ENCODE data around the gene LCLAT1.

The LCLAT1 gene

DNA sequence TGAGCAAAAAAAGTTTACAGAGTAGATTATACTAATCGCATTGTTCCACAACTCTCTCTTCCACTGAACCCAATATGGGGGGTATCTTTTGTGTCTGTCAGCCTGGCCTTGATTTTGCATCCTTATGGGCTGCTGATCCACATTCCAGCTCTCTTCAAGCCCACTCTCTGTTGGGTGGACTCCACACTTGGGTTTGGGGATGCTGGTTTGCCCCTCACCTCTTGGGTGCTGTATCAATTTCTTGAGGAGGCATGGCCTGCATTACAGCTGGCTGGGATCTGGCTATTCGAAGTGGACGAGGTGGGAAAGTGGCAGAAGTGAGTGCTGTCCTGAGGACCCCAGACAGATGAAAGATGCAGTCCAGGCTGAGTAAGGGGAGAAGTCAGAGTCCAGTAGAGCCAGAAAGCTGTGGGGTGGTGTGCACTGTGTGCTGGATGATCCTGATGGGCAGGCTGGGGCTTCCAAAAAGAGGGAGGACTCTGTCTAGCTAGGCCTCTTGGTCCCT lies 218.8 kb downstream of the LCLAT1 start:
- Histone ChIP-seq H3K4me3 (ENCODE audit: insufficient read length, low read depth) (no peak overlapping the region), H3K9me3 (ENCODE audit: insufficient read depth, low read length) (peaks cover 30% of the 10 kb centered on the region), H3K4me1 (ENCODE audit: insufficient read depth, insufficient read length) (peaks cover 4% of the 10 kb centered on the region), H3K9ac (ENCODE audit: insufficient read length, low read depth) (no peak overlapping the region), H3K27me3 (ENCODE audit: insufficient read depth, insufficient read length) (no peaks in the 10 kb centered on the region), H3K36me3 (ENCODE audit: insufficient read depth, insufficient read length, low read length) (no peaks in the 10 kb centered on the region)
- no peak for DNase-seq (ENCODE audit: low read depth, low spot score)
- no peak for TF ChIP-seq SUZ12 (IDR thresholded peaks at IDR 0.05; ENCODE audit: extremely low read depth, insufficient read depth, insufficient read length)
- TF ChIP-seq YY1 (IDR thresholded peaks at IDR 0.05; ENCODE audit: insufficient read depth, insufficient read length), result no peak
- TF ChIP-seq ZNF274 (IDR thresholded peaks at IDR 0.05; ENCODE audit: low read depth, low read length), result no peak

DNA sequence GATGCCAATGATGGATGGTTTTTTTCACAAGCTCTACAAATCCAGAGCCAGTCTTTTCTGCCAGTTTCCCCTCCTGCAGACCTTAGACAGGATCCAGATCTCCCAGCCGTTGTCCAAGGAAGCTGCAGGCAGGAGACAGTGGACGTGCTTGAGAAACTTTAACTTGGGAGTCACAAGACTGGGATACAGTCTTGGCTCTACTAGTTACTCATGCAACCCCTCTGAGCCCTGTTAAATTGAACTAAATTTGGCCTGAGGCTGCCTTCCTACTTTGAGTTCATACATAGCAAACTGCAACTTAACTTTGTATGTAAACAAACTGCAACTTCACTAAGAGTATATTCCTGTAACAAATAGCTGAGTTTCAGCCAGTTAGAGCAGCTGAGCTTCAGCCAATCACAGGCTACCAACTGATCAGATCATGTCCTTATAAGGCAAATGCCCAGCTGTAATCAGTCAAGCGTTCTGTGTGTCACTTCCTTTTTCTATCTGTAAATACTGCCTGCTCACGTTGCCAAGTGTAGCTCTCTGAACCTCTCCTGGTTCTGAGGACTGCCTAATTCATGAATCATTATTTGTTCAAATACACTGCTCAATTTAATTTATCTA lies 219.3 kb downstream of the LCLAT1 start:
- DNase-seq (ENCODE audit: low read depth, low spot score), result no peak
- peaks cover 33% of the 10 kb centered on the region for H3K9me3 ChIP-seq (ENCODE audit: insufficient read depth, low read length)
- no peaks in the 10 kb centered on the region for H3K27me3 ChIP-seq (ENCODE audit: insufficient read depth, insufficient read length)
- no peak overlapping the region for H3K4me3 ChIP-seq (ENCODE audit: insufficient read length, low read depth)
- no peak for TF ChIP-seq YY1 (IDR thresholded peaks at IDR 0.05; ENCODE audit: insufficient read depth, insufficient read length)
- TF ChIP-seq SUZ12 (IDR thresholded peaks at IDR 0.05; ENCODE audit: extremely low read depth, insufficient read depth, insufficient read length), result no peak
- TF ChIP-seq ZNF274 (IDR thresholded peaks at IDR 0.05; ENCODE audit: low read depth, low read length), result no peak
- peaks cover 4% of the 10 kb centered on the region for H3K4me1 ChIP-seq (ENCODE audit: insufficient read depth, insufficient read length)
- H3K9ac ChIP-seq (ENCODE audit: insufficient read length, low read depth), result no peak overlapping the region
- H3K36me3 ChIP-seq (ENCODE audit: insufficient read depth, insufficient read length, low read length), result no peaks in the 10 kb centered on the region

DNA sequence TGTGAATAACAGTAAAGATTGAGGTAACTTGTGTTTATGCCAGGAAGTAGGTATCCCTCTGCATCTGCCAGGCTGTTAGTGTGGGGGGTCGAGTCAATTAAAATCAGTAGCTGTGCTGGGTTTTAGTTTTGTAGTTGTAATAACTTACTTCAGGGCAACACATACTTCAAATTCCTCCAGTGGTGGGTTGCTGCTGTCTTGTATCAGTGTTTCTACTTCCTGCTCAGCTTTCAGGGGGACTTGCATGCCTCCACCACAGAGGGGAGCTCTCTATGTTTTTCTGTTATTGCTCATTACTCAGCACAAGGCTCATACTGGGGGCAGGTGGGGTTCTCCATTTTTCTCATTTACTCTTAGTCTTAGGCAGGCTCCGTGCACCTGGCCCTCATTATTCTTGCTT lies 223.4 kb downstream of the LCLAT1 start:
- Histone ChIP-seq H3K9me3 (ENCODE audit: insufficient read depth, low read length) (peaks cover 23% of the 10 kb centered on the region), H3K9ac (ENCODE audit: insufficient read length, low read depth) (no peak overlapping the region), H3K27me3 (ENCODE audit: insufficient read depth, insufficient read length) (no peaks in the 10 kb centered on the region), H3K4me3 (ENCODE audit: insufficient read length, low read depth) (no peak overlapping the region), H3K36me3 (ENCODE audit: insufficient read depth, insufficient read length, low read length) (no peaks in the 10 kb centered on the region), H3K4me1 (ENCODE audit: insufficient read depth, insufficient read length) (no peaks in the 10 kb centered on the region)
- DNase-seq (ENCODE audit: low read depth, low spot score), result no peak
- no peak for TF ChIP-seq YY1 (IDR thresholded peaks at IDR 0.05; ENCODE audit: insufficient read depth, insufficient read length)
- TF ChIP-seq ZNF274 (IDR thresholded peaks at IDR 0.05; ENCODE audit: low read depth, low read length), result no peak
- no peak for TF ChIP-seq SUZ12 (IDR thresholded peaks at IDR 0.05; ENCODE audit: extremely low read depth, insufficient read depth, insufficient read length)

DNA sequence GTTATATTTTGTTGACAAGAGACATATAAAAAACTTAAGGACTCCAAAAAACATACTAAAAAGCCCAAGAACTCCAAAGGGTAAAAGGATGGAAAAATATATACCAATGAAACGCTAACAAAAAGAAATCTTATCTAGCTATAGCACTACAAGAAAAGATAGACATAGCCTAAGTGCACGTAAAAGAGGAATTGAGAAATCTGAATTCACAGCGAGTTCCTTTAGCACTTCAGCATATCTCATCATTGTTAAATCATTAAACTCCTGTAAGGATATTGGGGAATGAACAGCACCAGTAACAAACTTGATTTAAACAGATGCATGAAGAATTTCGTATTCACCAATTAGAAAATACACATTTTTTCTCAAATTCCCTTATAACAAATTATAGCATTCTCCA lies 226.1 kb downstream of the LCLAT1 start:
- Histone ChIP-seq H3K9ac (ENCODE audit: insufficient read length, low read depth) (no peak overlapping the region), H3K36me3 (ENCODE audit: insufficient read depth, insufficient read length, low read length) (no peaks in the 10 kb centered on the region), H3K9me3 (ENCODE audit: insufficient read depth, low read length) (peaks cover 17% of the 10 kb centered on the region), H3K4me1 (ENCODE audit: insufficient read depth, insufficient read length) (no peaks in the 10 kb centered on the region), H3K27me3 (ENCODE audit: insufficient read depth, insufficient read length) (no peaks in the 10 kb centered on the region), H3K4me3 (ENCODE audit: insufficient read length, low read depth) (no peak overlapping the region)
- TF ChIP-seq YY1 (IDR thresholded peaks at IDR 0.05; ENCODE audit: insufficient read depth, insufficient read length) (no peak), ZNF274 (IDR thresholded peaks at IDR 0.05; ENCODE audit: low read depth, low read length) (no peak), SUZ12 (IDR thresholded peaks at IDR 0.05; ENCODE audit: extremely low read depth, insufficient read depth, insufficient read length) (no peak)
- DNase-seq (ENCODE audit: low read depth, low spot score), result no peak

DNA sequence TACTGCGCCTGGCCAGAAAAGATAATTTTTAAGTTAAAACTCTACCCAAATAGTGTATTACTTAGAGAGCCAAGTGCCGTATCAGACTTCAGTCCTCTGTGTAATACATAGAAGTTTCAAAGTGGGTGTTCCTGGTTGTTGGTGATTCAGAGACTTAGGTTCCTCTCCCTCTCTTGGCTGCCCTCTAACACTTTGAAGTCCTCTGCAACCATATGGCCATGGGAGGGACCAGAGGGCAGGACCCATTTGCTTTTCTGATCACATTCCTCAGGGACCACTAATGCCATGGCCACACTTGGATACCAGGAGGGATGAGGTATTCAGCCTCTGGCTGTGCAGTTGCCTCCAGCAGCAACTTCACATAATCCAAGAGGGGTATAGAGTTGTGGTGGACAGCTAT lies 228.7 kb downstream of the LCLAT1 start:
- Histone ChIP-seq H3K9ac (ENCODE audit: insufficient read length, low read depth) (no peak overlapping the region), H3K4me1 (ENCODE audit: insufficient read depth, insufficient read length) (no peaks in the 10 kb centered on the region), H3K4me3 (ENCODE audit: insufficient read length, low read depth) (no peak overlapping the region), H3K36me3 (ENCODE audit: insufficient read depth, insufficient read length, low read length) (no peaks in the 10 kb centered on the region), H3K27me3 (ENCODE audit: insufficient read depth, insufficient read length) (no peaks in the 10 kb centered on the region), H3K9me3 (ENCODE audit: insufficient read depth, low read length) (peaks cover 3% of the 10 kb centered on the region; the same call in 1 of the 2 replicates)
- no peak for TF ChIP-seq YY1 (IDR thresholded peaks at IDR 0.05; ENCODE audit: insufficient read depth, insufficient read length)
- TF ChIP-seq ZNF274 (IDR thresholded peaks at IDR 0.05; ENCODE audit: low read depth, low read length), result no peak
- no peak for DNase-seq (ENCODE audit: low read depth, low spot score)

DNA sequence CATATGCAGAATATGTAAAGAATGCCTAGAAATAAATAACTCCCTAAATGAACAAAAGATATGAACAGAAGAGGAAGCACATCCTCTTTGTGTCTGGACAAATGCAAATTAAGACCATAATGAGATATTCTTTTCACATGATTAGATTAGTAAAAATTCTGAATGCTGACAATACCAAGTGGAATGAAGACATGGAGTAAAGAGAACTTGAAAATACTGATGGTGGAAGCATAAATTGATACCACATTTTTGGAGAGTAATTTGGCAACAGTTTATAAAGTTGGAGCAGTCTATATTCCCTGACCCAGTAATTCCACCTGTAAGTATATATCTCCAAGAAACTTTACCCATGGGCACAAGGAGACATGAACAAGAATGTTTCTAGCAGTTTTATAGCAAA lies 230.2 kb downstream of the LCLAT1 start:
- H3K9me3 ChIP-seq (ENCODE audit: insufficient read depth, low read length), result no peaks in the 10 kb centered on the region
- H3K4me3 ChIP-seq (ENCODE audit: insufficient read length, low read depth), result no peak overlapping the region
- no peak for DNase-seq (ENCODE audit: low read depth, low spot score)

DNA sequence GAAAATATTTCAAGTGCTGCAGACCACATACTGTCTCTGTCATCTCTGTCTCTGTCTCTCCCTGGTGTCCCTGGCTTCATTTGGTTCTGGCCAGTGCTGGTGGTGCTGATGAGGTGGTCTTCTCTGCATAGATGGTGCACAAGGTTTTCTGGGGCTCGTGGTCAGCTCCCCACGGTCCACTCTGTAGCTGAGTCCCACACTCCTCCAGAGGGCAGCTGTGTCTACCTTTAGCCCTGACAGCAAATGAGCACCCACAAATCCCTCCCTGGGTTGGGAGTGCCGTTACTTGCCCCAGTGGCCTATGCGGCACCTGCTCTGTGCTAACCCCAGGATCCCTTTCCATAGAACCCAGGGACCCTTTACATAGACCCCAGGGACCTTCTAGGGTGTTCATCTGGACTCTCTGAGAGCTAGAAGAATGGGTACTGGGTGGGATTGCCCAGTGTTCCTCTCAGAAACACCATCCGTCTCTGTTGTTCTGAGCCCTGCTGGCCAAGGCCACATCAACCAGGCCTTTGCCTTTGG lies 230.9 kb downstream of the LCLAT1 start:
- Histone ChIP-seq H3K4me3 (ENCODE audit: insufficient read length, low read depth) (no peak overlapping the region), H3K36me3 (ENCODE audit: insufficient read depth, insufficient read length, low read length) (no peaks in the 10 kb centered on the region), H3K27me3 (ENCODE audit: insufficient read depth, insufficient read length) (no peaks in the 10 kb centered on the region), H3K4me1 (ENCODE audit: insufficient read depth, insufficient read length) (no peaks in the 10 kb centered on the region), H3K9ac (ENCODE audit: insufficient read length, low read depth) (no peak overlapping the region), H3K9me3 (ENCODE audit: insufficient read depth, low read length) (no peaks in the 10 kb centered on the region)
- TF ChIP-seq YY1 (IDR thresholded peaks at IDR 0.05; ENCODE audit: insufficient read depth, insufficient read length) (no peak), ZNF274 (IDR thresholded peaks at IDR 0.05; ENCODE audit: low read depth, low read length) (no peak), SUZ12 (IDR thresholded peaks at IDR 0.05; ENCODE audit: extremely low read depth, insufficient read depth, insufficient read length) (no peak)
- DNase-seq (ENCODE audit: low read depth, low spot score), result no peak

More for the DNA sequence above, 230.2 kb downstream of the LCLAT1 start:
- Histone ChIP-seq H3K36me3 (ENCODE audit: insufficient read depth, insufficient read length, low read length) (no peaks in the 10 kb centered on the region), H3K4me1 (ENCODE audit: insufficient read depth, insufficient read length) (no peaks in the 10 kb centered on the region), H3K9ac (ENCODE audit: insufficient read length, low read depth) (no peak overlapping the region), H3K27me3 (ENCODE audit: insufficient read depth, insufficient read length) (no peaks in the 10 kb centered on the region)
- TF ChIP-seq YY1 (IDR thresholded peaks at IDR 0.05; ENCODE audit: insufficient read depth, insufficient read length) (no peak), SUZ12 (IDR thresholded peaks at IDR 0.05; ENCODE audit: extremely low read depth, insufficient read depth, insufficient read length) (no peak), ZNF274 (IDR thresholded peaks at IDR 0.05; ENCODE audit: low read depth, low read length) (no peak)
